Measurements from ENCODE around the gene CDH4. TPM values are rescaled to one million over a fixed set of nuclear protein-coding genes. Genes with fewer than 3 reads are reported as not detected.
A peak's percentile ranks its signal among the peaks of the same experiment; 100 is the strongest.

CDH4 gene
- total RNA-seq, 1 donor from 2014 or later: 0.06 TPM

GRCh38 chr20:61776491-61777075 is 524.5 kb downstream of the CDH4 start:
- Histone ChIP-seq H3K27me3 (ENCODE audit: low read depth) (no peaks in the 10 kb centered on the region), H3K9me3 (peaks cover 4% of the 10 kb centered on the region), H3K4me1 (no peaks in the 10 kb centered on the region), H3K36me3 (no peaks in the 10 kb centered on the region), H3K4me3 (no peak overlapping the region), H3K27ac (no peak overlapping the region)
- no peak for TF ChIP-seq CTCF (IDR thresholded peaks at IDR 0.05)
- no peak for ATAC-seq
- intact Hi-C loops (cut with DNase I): no loop called here
- DNase-seq: peak; percentile 24

- no peak overlapping the region for H3K4me3 ChIP-seq
- H3K27ac ChIP-seq: no peak overlapping the region
- no peaks in the 10 kb centered on the region for H3K27me3 ChIP-seq (ENCODE audit: low read depth)
- no peaks in the 10 kb centered on the region for H3K36me3 ChIP-seq
- no peak for TF ChIP-seq CTCF (IDR thresholded peaks at IDR 0.05)
- intact Hi-C loops (cut with DNase I): no loop called here
- peaks cover 5% of the 10 kb centered on the region for H3K9me3 ChIP-seq
- H3K4me1 ChIP-seq: no peaks in the 10 kb centered on the region
- DNase-seq: peak; percentile 4
- ATAC-seq: no peak
These were observed 525.9 kb downstream of the CDH4 start for GRCh38 chr20:61777773-61778494.

GRCh38 chr20:61778495-61778863 is 526.4 kb downstream of the CDH4 start:
- intact Hi-C loops (cut with DNase I): no loop called here
- peak; percentile 4 for DNase-seq
- no peaks in the 10 kb centered on the region for H3K27me3 ChIP-seq (ENCODE audit: low read depth)
- no peak overlapping the region for H3K27ac ChIP-seq
- H3K4me1 ChIP-seq: no peaks in the 10 kb centered on the region
- no peak for TF ChIP-seq CTCF (IDR thresholded peaks at IDR 0.05)
- H3K36me3 ChIP-seq: no peaks in the 10 kb centered on the region
- no peak for ATAC-seq
- no peak overlapping the region for H3K4me3 ChIP-seq
- H3K9me3 ChIP-seq: peaks cover 5% of the 10 kb centered on the region

GRCh38 chr20:61779176-61779965 is 527.3 kb downstream of the CDH4 start:
- H3K9me3 ChIP-seq: peaks cover 5% of the 10 kb centered on the region
- H3K36me3 ChIP-seq: no peaks in the 10 kb centered on the region
- DNase-seq (peak; percentile 24), ATAC-seq (no peak)
- no peak overlapping the region for H3K4me3 ChIP-seq
- H3K4me1 ChIP-seq: no peaks in the 10 kb centered on the region
- intact Hi-C loops (cut with DNase I): no loop called here
- H3K27me3 ChIP-seq (ENCODE audit: low read depth): no peaks in the 10 kb centered on the region
- H3K27ac ChIP-seq: no peak overlapping the region
- TF ChIP-seq CTCF (IDR thresholded peaks at IDR 0.05): no peak

- H3K27ac ChIP-seq: no peak overlapping the region
- H3K27me3 ChIP-seq (ENCODE audit: low read depth): no peaks in the 10 kb centered on the region
- TF ChIP-seq CTCF (IDR thresholded peaks at IDR 0.05): no peak
- H3K9me3 ChIP-seq: peaks cover 5% of the 10 kb centered on the region
- peak; percentile 20 for DNase-seq
- no peaks in the 10 kb centered on the region for H3K4me1 ChIP-seq
- intact Hi-C loops (cut with DNase I): no loop called here
- ATAC-seq: no peak
- H3K4me3 ChIP-seq: no peak overlapping the region
- H3K36me3 ChIP-seq: no peaks in the 10 kb centered on the region
These were observed 528.0 kb downstream of the CDH4 start for GRCh38 chr20:61780066-61780465.
